Liver (tissue), 3 donors: Measurements from ENCODE around the gene NDST1.
"Not testable (repeated sequence)": the region's sequence is repeated elsewhere in the genome, so short reads cannot be mapped to it uniquely, and the experiment has no call there.

Experiments
- CTCF ChIP-seq: fragments of 150-350 bp; IDR thresholded peaks from 2 replicates; pipeline ENCODE4 v1.5.1; 2017; ENCODE audit warnings: improper control_type of control experiment, low read depth, low read length; ENCODE audit not compliant: missing input control
- GABPA ChIP-seq, 2 donors: IDR thresholded peaks in 1 of 2; conservative IDR thresholded peaks in 1 of 2; 2 replicates each; pipeline ENCODE4 v1.6.1; 2016; ENCODE audit warnings: antibody characterized with exemption in 2 of 2, mild to moderate bottlenecking in 1 of 2, moderate library complexity in 1 of 2
- JUND ChIP-seq, 2 donors: IDR thresholded peaks; 2 replicates each; pipeline ENCODE4 v1.6.1; 2016; ENCODE audit warnings: antibody characterized with exemption in 2 of 2
- NR2F2 ChIP-seq: IDR thresholded peaks from 2 replicates; pipeline ENCODE4 v1.6.1; 2016; ENCODE audit warnings: antibody characterized with exemption
- RAD21 ChIP-seq, 2 donors: IDR thresholded peaks; 2 replicates each; pipeline ENCODE4 v1.6.1; 2016; ENCODE audit warnings: antibody characterized with exemption in 2 of 2, mild to moderate bottlenecking in 2 of 2
- REST ChIP-seq: IDR thresholded peaks from 2 replicates; pipeline ENCODE4 v1.6.1; 2016; ENCODE audit warnings: antibody characterized with exemption, mild to moderate bottlenecking
- RXRA ChIP-seq, 2 donors: IDR thresholded peaks; 2 replicates each; pipeline ENCODE4 v1.6.1; 2017 to 2018; ENCODE audit warnings: antibody characterized with exemption in 2 of 2, mild to moderate bottlenecking in 1 of 2
- SP1 ChIP-seq: IDR thresholded peaks from 2 replicates; pipeline ENCODE4 v1.6.1; 2018; ENCODE audit warnings: antibody characterized with exemption, mild to moderate bottlenecking
- TAF1 ChIP-seq: conservative IDR thresholded peaks from 2 replicates; pipeline ENCODE4 v1.6.1; 2016; ENCODE audit warnings: antibody characterized with exemption, mild to moderate bottlenecking
- YY1 ChIP-seq: IDR thresholded peaks from 2 replicates; pipeline ENCODE4 v1.6.1; 2016; ENCODE audit warnings: antibody characterized with exemption, mild to moderate bottlenecking
- ZBTB33 ChIP-seq: IDR thresholded peaks from 2 replicates; pipeline ENCODE4 v1.6.1; 2016; ENCODE audit warnings: antibody characterized with exemption
- TF ChIP-seq, protein P1 (sequence below): IDR thresholded peaks from 2 replicates; pipeline ENCODE4 v1.6.1; 2016; ENCODE audit warnings: antibody characterized with exemption
- TF ChIP-seq, protein P2 (sequence below): IDR thresholded peaks from 2 replicates; pipeline ENCODE4 v1.6.1; 2016; ENCODE audit warnings: antibody characterized with exemption
- donor health status: healthy.
- donor health status: healthy.

GRCh38 chr5:150476568-150476967 is 31.4 kb upstream of the NDST1 start:
- TF ChIP-seq CTCF; REST; SP1; GABPA (IDR thresholded peaks at IDR 0.05 in 1 of 2, conservative IDR thresholded peaks at IDR 0.05 in 1 of 2); YY1; RXRA (IDR thresholded peaks at IDR 0.05); JUND (IDR thresholded peaks at IDR 0.05); NR2F2; TAF1; RAD21 (IDR thresholded peaks at IDR 0.05); ZBTB33: not testable (repeated sequence)
- TF ChIP-seq, protein P1, sequence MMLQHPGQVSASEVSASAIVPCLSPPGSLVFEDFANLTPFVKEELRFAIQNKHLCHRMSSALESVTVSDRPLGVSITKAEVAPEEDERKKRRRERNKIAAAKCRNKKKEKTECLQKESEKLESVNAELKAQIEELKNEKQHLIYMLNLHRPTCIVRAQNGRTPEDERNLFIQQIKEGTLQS: not testable (repeated sequence)
- TF ChIP-seq, protein P2, sequence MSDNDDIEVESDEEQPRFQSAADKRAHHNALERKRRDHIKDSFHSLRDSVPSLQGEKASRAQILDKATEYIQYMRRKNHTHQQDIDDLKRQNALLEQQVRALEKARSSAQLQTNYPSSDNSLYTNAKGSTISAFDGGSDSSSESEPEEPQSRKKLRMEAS: not testable (repeated sequence)
